Measurements from ENCODE around the gene NEDD9. TPM values are rescaled to one million over a fixed set of nuclear protein-coding genes. Genes with fewer than 3 reads are reported as not detected.

The NEDD9 gene
- total RNA-seq, 1 donor from 2014 or later, result 36.9 TPM

DNA sequence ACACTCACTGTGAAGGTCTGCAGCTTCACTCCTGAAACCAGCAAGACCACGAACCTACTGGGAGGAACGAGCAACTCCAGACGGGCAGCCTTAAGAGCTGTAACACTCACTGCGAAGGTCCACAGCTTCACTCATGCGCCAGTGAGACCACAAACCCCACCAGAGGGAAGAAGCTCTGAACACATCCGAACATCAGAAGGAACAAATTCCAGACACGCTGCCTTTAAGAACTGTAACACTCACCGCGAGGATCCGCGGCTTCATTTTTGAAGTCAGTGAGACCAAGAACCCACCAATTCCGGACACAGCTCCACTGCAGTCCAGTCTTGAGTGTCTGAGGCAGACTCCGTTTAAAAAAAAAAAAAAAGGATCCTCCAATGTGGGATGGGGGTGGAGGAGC is 60.5 kb downstream of the NEDD9 start:
- H3K27ac Mint-ChIP-seq, result no peak overlapping the region

DNA sequence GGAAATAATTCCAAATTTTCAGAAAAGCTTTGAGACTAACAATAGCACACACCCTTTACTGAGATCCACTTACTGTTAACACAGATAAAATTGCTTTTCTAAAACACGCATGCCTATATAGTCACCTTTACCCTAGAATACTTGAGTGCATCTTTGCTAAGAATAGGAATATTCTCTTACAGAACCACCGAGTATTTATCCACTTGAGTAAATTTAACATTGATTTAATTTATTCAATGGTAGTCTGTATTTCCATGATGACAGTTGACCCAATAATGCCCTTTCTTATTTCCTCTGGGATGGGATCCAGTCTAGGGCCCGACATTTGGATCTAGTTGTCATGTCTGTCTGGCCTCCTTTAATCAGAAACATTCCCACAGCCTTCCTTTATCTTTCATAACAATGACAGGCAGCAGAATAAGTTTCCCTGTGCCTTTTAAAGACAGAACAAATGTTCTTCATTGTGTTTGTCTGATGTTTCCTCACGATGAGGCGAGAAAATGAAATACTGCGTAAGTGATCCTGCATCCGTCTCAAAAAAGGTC is 64.3 kb downstream of the NEDD9 start:
- Mint-ChIP-seq H3K27ac (no peak overlapping the region), H3K36me3 (ENCODE audit: low read depth) (no peaks in the 10 kb centered on the region), H3K4me3 (no peak overlapping the region), H3K4me1 (peaks cover 32% of the 10 kb centered on the region), H3K9me3 (no peaks in the 10 kb centered on the region), H3K27me3 (no peaks in the 10 kb centered on the region)
- DNase-seq, result peak; percentile 37
- intact Hi-C loops (cut with micrococcal nuclease), result no loop called here

More for the DNA sequence above, 60.5 kb downstream of the NEDD9 start:
- no peaks in the 10 kb centered on the region for H3K36me3 Mint-ChIP-seq (ENCODE audit: low read depth)
- peaks cover 18% of the 10 kb centered on the region for H3K4me1 Mint-ChIP-seq
- DNase-seq, result peak; percentile 53
- H3K9me3 Mint-ChIP-seq, result no peaks in the 10 kb centered on the region
- intact Hi-C loops (cut with micrococcal nuclease), result loop anchor here (1.0 to 5.0 kb wide), 5 partner anchors 28 to 324 kb away; partner anchors contain the start of gene NEDD9
- H3K4me3 Mint-ChIP-seq, result no peak overlapping the region
- H3K27me3 Mint-ChIP-seq, result no peaks in the 10 kb centered on the region

- intact Hi-C loops (cut with micrococcal nuclease), result no loop called here
- no peaks in the 10 kb centered on the region for H3K36me3 Mint-ChIP-seq (ENCODE audit: low read depth)
- peak; percentile 49 for DNase-seq
- no peaks in the 10 kb centered on the region for H3K27me3 Mint-ChIP-seq
- H3K4me1 Mint-ChIP-seq, result peaks cover 20% of the 10 kb centered on the region
- no peak overlapping the region for H3K4me3 Mint-ChIP-seq
- no peak overlapping the region for H3K27ac Mint-ChIP-seq
- no peaks in the 10 kb centered on the region for H3K9me3 Mint-ChIP-seq
Observed at GRCh38 chr6:11166948-11167347, 65.5 kb downstream of the NEDD9 start.

GRCh38 chr6:11164717-11165646 is 67.5 kb downstream of the NEDD9 start:
- Mint-ChIP-seq H3K9me3 (no peaks in the 10 kb centered on the region), H3K4me1 (peaks cover 20% of the 10 kb centered on the region), H3K36me3 (ENCODE audit: low read depth) (no peaks in the 10 kb centered on the region), H3K27me3 (peaks cover 5% of the 10 kb centered on the region), H3K27ac (peak overlapping the region; percentile 62), H3K4me3 (no peak overlapping the region)
- intact Hi-C loops (cut with micrococcal nuclease), result no loop called here
- peak; percentile 61 for DNase-seq

DNA sequence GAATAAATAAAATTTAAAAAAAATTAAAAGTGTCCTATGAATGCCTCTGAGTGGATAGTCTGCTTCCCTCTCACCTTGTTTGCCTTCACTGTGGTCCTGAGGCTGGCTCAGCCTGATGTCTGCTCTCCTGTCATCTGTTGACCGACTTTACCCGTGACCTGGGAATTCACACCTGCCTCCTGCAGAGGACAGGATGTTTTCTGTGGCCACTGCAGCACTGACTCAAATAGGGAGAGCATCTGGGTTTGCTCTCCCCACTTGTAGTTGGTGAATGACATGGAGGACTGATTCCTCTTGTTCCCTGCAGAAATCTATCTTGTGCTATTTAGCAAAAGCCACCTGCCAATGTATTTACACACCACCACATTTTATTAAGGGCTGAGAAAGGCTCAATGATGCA is 68.5 kb downstream of the NEDD9 start:
- H3K27ac Mint-ChIP-seq, result peak overlapping the region; percentile 50
- intact Hi-C loops (cut with micrococcal nuclease), result no loop called here
- no peak overlapping the region for H3K4me3 Mint-ChIP-seq

DNA sequence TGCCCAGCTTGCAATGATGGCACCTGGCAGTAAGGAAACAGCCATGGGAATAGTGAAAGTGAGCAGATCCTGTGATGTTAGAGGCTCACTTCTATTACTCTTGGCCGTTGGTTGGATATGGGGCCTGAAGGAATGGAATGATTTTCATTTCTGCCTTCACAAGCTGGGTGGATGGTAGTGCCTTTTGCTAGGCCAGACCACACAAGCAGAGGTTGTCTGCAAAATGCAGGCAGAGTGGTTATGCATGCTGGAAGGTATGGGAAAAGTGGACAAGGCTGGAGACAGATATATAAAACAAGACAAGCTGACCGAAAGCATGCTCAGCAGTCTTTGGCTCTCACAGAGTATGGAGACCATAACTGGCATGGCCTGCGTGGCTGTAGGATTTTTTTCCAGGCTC is 70.2 kb downstream of the NEDD9 start:
- H3K9me3 Mint-ChIP-seq, result no peaks in the 10 kb centered on the region
- no peaks in the 10 kb centered on the region for H3K36me3 Mint-ChIP-seq (ENCODE audit: low read depth)
- H3K4me1 Mint-ChIP-seq, result peaks cover 20% of the 10 kb centered on the region
- H3K4me3 Mint-ChIP-seq, result no peak overlapping the region
- no peak overlapping the region for H3K27ac Mint-ChIP-seq
- H3K27me3 Mint-ChIP-seq, result peaks cover 5% of the 10 kb centered on the region
- intact Hi-C loops (cut with micrococcal nuclease), result no loop called here
- no peak for DNase-seq

More for the DNA sequence above, 68.5 kb downstream of the NEDD9 start:
- peak; percentile 62 for DNase-seq
- H3K36me3 Mint-ChIP-seq (ENCODE audit: low read depth), result no peaks in the 10 kb centered on the region
- peaks cover 5% of the 10 kb centered on the region for H3K27me3 Mint-ChIP-seq
- H3K4me1 Mint-ChIP-seq, result peaks cover 20% of the 10 kb centered on the region
- H3K9me3 Mint-ChIP-seq, result no peaks in the 10 kb centered on the region

DNA sequence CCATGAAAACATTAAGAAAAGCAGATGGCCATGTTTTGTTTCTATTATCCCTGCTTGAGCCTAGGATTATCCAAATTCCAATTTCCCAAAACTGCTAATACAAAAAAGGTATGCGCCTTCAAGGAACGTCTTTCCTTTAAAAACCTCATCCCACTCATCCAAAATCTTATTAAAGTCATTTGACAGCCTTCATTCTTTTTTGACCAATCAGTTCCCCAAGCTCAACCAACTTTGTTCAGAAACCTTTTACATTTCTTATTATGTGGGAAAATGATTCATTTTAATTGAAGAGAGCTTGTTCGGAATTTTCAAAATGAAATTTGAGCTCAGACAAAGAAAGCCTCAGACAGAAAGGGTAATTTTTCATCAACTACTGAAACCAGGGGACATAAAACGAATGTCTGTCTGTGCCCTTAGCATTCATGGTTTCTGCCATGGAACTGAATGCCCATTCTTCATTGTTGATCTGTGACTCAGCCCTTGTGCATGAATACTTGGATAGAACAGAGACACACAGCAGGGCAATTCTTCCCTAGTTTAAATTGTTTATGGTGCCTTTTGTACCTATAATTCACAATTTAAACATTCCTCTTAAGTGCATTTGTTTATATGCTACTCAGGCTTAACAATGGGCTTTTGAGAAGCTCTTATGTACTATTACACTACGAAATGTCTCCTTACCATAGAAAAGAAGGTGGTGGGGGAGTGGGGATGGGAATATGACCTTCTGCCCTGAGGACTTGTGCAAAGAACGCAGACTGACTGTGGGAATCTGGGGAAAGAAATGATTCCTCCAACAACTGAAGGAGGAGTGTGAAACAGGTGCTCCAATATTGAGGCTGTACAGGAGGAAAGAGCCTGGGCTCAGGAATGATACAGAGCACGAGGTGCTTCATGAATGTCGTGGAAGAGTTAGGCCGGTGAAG is 71.2 kb downstream of the NEDD9 start:
- H3K36me3 Mint-ChIP-seq (ENCODE audit: low read depth), result no peaks in the 10 kb centered on the region
- no peaks in the 10 kb centered on the region for H3K9me3 Mint-ChIP-seq
- no peak overlapping the region for H3K4me3 Mint-ChIP-seq
- H3K27me3 Mint-ChIP-seq, result peaks cover 5% of the 10 kb centered on the region
- intact Hi-C loops (cut with micrococcal nuclease), result no loop called here
- H3K4me1 Mint-ChIP-seq, result peaks cover 20% of the 10 kb centered on the region
- H3K27ac Mint-ChIP-seq, result no peak overlapping the region
- peak; percentile 50 for DNase-seq

DNA sequence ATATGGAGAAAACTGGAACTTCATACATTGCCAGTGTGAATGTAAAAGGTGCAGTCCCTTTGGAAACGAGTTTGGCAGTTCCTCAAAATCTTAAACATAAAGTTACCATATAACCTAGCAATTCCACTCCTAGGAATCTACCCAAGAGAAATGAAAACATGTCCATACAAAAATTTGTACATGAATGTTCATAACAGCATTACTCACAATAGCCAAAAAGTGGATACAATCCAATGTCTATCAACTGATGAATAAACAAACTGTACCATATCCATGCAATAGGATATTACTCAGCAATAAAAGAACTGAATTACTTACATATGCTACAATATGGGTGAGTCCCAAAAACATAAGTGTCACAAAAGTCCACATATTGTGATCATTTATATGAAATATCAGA is 72.3 kb downstream of the NEDD9 start:
- peaks cover 13% of the 10 kb centered on the region for H3K4me1 Mint-ChIP-seq

DNA sequence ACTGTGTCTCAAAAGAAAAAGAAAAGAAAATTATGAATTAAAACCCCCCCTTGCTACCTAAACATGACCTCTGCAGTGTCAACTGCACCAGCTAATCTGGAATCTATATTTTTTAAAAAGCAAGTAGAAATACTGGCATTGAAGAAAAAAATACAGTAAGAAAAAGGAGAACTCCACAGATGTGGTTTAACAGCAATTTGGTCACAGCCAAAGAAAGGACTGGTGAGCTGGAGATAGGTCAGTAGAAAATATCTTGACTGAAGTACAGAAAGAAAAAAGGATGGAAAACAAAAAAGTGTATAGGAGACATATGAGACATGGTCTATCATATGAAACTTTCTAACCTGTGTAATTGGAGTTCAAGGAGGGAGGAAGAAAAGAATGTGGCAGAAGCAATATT is 76.9 kb downstream of the NEDD9 start:
- no peaks in the 10 kb centered on the region for H3K36me3 Mint-ChIP-seq (ENCODE audit: low read depth)
- H3K4me1 Mint-ChIP-seq, result peaks cover 12% of the 10 kb centered on the region
- no peak overlapping the region for H3K4me3 Mint-ChIP-seq
- H3K9me3 Mint-ChIP-seq, result no peaks in the 10 kb centered on the region
- H3K27me3 Mint-ChIP-seq, result peaks cover 14% of the 10 kb centered on the region
- intact Hi-C loops (cut with micrococcal nuclease), result no loop called here
- DNase-seq, result no peak
- H3K27ac Mint-ChIP-seq, result no peak overlapping the region

More for the DNA sequence above, 72.3 kb downstream of the NEDD9 start:
- Mint-ChIP-seq H3K4me3 (no peak overlapping the region), H3K9me3 (no peaks in the 10 kb centered on the region), H3K36me3 (ENCODE audit: low read depth) (no peaks in the 10 kb centered on the region), H3K27me3 (peaks cover 10% of the 10 kb centered on the region), H3K27ac (no peak overlapping the region)
- intact Hi-C loops (cut with micrococcal nuclease), result no loop called here
- no peak for DNase-seq

DNA sequence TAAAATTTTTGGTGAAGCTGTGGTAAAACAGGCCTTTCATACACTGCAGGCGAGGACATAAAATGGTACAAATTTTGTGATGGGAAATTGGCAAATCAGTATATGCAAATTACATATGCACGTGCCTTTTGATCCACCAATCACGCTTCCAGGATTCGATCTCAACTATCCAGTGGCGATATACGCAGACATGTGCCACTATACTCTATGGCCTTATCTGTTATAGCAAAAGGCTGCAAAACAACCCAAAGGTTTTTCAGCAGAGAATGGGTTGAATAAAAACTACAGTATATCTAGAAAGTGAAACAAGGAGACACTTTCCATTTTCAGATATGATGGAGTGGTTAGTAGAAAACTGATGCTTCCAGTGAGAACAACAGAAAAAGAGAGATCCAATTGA is 79.0 kb downstream of the NEDD9 start:
- intact Hi-C loops (cut with micrococcal nuclease), result no loop called here
- Mint-ChIP-seq H3K27me3 (peaks cover 14% of the 10 kb centered on the region), H3K9me3 (no peaks in the 10 kb centered on the region), H3K27ac (peak overlapping the region; percentile 62), H3K4me1 (peaks cover 12% of the 10 kb centered on the region), H3K4me3 (peak overlapping the region; percentile 75), H3K36me3 (ENCODE audit: low read depth) (no peaks in the 10 kb centered on the region)
- no peak for DNase-seq

- Mint-ChIP-seq H3K9me3 (no peaks in the 10 kb centered on the region), H3K4me3 (no peak overlapping the region), H3K27ac (no peak overlapping the region), H3K4me1 (peaks cover 12% of the 10 kb centered on the region), H3K36me3 (ENCODE audit: low read depth) (no peaks in the 10 kb centered on the region), H3K27me3 (peaks cover 14% of the 10 kb centered on the region)
- no peak for DNase-seq
- intact Hi-C loops (cut with micrococcal nuclease), result no loop called here
Observed at GRCh38 chr6:11152581-11152980, 79.9 kb downstream of the NEDD9 start.

DNA sequence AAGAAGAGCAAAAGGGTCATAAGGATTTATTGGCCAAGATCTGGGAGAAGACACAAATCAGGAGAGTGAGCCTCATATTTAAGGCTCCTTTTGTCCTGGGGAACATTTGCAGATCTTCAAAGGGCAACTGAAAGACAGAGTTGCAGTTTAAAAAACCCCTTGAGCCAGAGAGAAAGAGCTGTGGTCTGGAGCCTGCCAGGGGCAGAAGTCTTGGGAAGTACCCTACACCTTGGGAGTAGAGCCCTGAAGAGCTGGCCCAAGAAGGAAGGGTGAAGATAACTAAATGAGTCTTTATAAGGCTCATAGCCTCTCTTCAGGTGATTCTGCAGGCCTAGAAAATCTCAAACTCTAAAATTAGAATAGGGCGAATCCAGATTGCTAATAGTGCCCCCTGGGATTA is 81.0 kb downstream of the NEDD9 start:
- Mint-ChIP-seq H3K36me3 (ENCODE audit: low read depth) (no peaks in the 10 kb centered on the region), H3K27ac (no peak overlapping the region), H3K9me3 (no peaks in the 10 kb centered on the region), H3K4me3 (no peak overlapping the region), H3K27me3 (peaks cover 14% of the 10 kb centered on the region), H3K4me1 (peaks cover 12% of the 10 kb centered on the region)
- intact Hi-C loops (cut with micrococcal nuclease), result no loop called here
- DNase-seq, result no peak

DNA sequence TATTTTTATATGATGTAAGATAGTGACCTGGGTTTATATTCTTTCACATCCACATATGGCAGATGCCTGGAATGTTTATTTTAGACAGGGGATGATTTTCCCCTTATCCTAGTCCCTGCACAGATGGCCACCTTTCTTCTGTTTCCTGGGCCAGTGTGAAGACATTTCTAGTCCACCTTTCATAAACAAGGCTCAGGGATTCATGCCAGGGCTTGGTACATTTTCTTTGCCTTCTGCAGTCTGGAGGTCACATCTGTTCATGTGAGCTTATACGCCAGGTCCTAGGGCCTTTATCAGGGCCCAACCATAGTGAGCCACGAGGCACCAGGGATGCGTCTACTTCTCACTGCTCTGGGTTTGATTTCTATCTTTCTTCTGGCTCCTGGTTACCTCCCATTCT is 82.9 kb downstream of the NEDD9 start:
- Mint-ChIP-seq H3K9me3 (no peaks in the 10 kb centered on the region), H3K36me3 (ENCODE audit: low read depth) (no peaks in the 10 kb centered on the region), H3K27ac (no peak overlapping the region), H3K4me3 (no peak overlapping the region), H3K27me3 (peaks cover 4% of the 10 kb centered on the region), H3K4me1 (peaks cover 11% of the 10 kb centered on the region)
- no peak for DNase-seq
- intact Hi-C loops (cut with micrococcal nuclease), result loop anchor here (10.0 kb wide), 1 partner anchor 195 kb away; no protein-coding TSS in a partner anchor
